Stimulated activated memory B cell treated with anti-CD40 and anti-IgM and Interleukin-4, amounts not matched to agents 10 μg/mL and 1 μg/mL and 100 μg/mL, for 72 hours (primary cell): ENCODE results near the gene STKLD1.
A peak's percentile ranks its signal among the peaks of the same experiment; 100 is the strongest.

Experiments used
- ATAC-seq: fragments of 150-1000 bp; cut with Tn5 transposase; 2 replicates; pipeline ENCODE4 v1.10.0; 2021
- H3K27ac Mint-ChIP-seq: one replicate; pipeline ENCODE4 v1.8.0; 2022; ENCODE audit warnings: mild to moderate bottlenecking, mixed read lengths
- H3K27me3 Mint-ChIP-seq: one replicate; pipeline ENCODE4 v1.8.0; 2022; ENCODE audit warnings: mixed read lengths
- H3K36me3 Mint-ChIP-seq: one replicate; pipeline ENCODE4 v1.8.0; 2022; ENCODE audit warnings: mixed read lengths
- H3K4me1 Mint-ChIP-seq: one replicate; pipeline ENCODE4 v1.8.0; 2022; ENCODE audit warnings: mixed read lengths
- H3K4me3 Mint-ChIP-seq: one replicate; pipeline ENCODE4 v1.8.0; 2022; ENCODE audit warnings: mild to moderate bottlenecking, moderate library complexity, mixed read lengths
- H3K9me3 Mint-ChIP-seq: one replicate; pipeline ENCODE4 v1.8.0; 2022; ENCODE audit warnings: mixed read lengths

The STKLD1 gene

GRCh38 chr9:133340256-133340655 is 35.9 kb upstream of the STKLD1 start:
- Mint-ChIP-seq H3K27me3 (no peaks in the 10 kb centered on the region), H3K36me3 (peaks cover 58% of the 10 kb centered on the region), H3K4me1 (peaks cover 71% of the 10 kb centered on the region), H3K27ac (peak overlapping the region; percentile 79), H3K9me3 (no peaks in the 10 kb centered on the region), H3K4me3 (no peak overlapping the region)
- ATAC-seq = peak; percentile 17

GRCh38 chr9:133340916-133341315 is 35.2 kb upstream of the STKLD1 start:
- Mint-ChIP-seq H3K4me3 (no peak overlapping the region), H3K9me3 (no peaks in the 10 kb centered on the region), H3K27ac (peak overlapping the region; percentile 79), H3K27me3 (no peaks in the 10 kb centered on the region), H3K36me3 (peaks cover 52% of the 10 kb centered on the region), H3K4me1 (peaks cover 65% of the 10 kb centered on the region)
- no peak for ATAC-seq

GRCh38 chr9:133341369-133342068 is 34.6 kb upstream of the STKLD1 start:
- no peak overlapping the region for H3K4me3 Mint-ChIP-seq
- H3K36me3 Mint-ChIP-seq = peaks cover 48% of the 10 kb centered on the region
- peaks cover 65% of the 10 kb centered on the region for H3K4me1 Mint-ChIP-seq
- H3K27me3 Mint-ChIP-seq = no peaks in the 10 kb centered on the region
- H3K9me3 Mint-ChIP-seq = no peaks in the 10 kb centered on the region
- peak overlapping the region; percentile 79 for H3K27ac Mint-ChIP-seq
- peak; percentile 62 for ATAC-seq

- no peak overlapping the region for H3K4me3 Mint-ChIP-seq
- no peaks in the 10 kb centered on the region for H3K27me3 Mint-ChIP-seq
- peaks cover 66% of the 10 kb centered on the region for H3K4me1 Mint-ChIP-seq
- H3K27ac Mint-ChIP-seq = peak overlapping the region; percentile 79
- no peak for ATAC-seq
- no peaks in the 10 kb centered on the region for H3K9me3 Mint-ChIP-seq
- peaks cover 48% of the 10 kb centered on the region for H3K36me3 Mint-ChIP-seq
These were observed 34.1 kb upstream of the STKLD1 start for GRCh38 chr9:133342069-133342406.

GRCh38 chr9:133342570-133342969 is 33.6 kb upstream of the STKLD1 start:
- H3K9me3 Mint-ChIP-seq = no peaks in the 10 kb centered on the region
- peak overlapping the region; percentile 79 for H3K27ac Mint-ChIP-seq
- H3K36me3 Mint-ChIP-seq = peaks cover 48% of the 10 kb centered on the region
- no peak overlapping the region for H3K4me3 Mint-ChIP-seq
- H3K4me1 Mint-ChIP-seq = peaks cover 65% of the 10 kb centered on the region
- ATAC-seq = no peak
- H3K27me3 Mint-ChIP-seq = no peaks in the 10 kb centered on the region

GRCh38 chr9:133344071-133344470 is 32.1 kb upstream of the STKLD1 start:
- Mint-ChIP-seq H3K4me3 (no peak overlapping the region), H3K27me3 (no peaks in the 10 kb centered on the region), H3K4me1 (peaks cover 63% of the 10 kb centered on the region), H3K27ac (no peak overlapping the region), H3K9me3 (no peaks in the 10 kb centered on the region), H3K36me3 (peaks cover 50% of the 10 kb centered on the region)
- ATAC-seq = no peak

GRCh38 chr9:133344979-133345378 is 31.2 kb upstream of the STKLD1 start:
- H3K4me1 Mint-ChIP-seq = peaks cover 63% of the 10 kb centered on the region
- H3K4me3 Mint-ChIP-seq = no peak overlapping the region
- no peaks in the 10 kb centered on the region for H3K9me3 Mint-ChIP-seq
- ATAC-seq = no peak
- no peaks in the 10 kb centered on the region for H3K27me3 Mint-ChIP-seq
- peaks cover 50% of the 10 kb centered on the region for H3K36me3 Mint-ChIP-seq
- H3K27ac Mint-ChIP-seq = no peak overlapping the region

- Mint-ChIP-seq H3K27ac (no peak overlapping the region), H3K9me3 (no peaks in the 10 kb centered on the region), H3K4me1 (peaks cover 62% of the 10 kb centered on the region), H3K4me3 (no peak overlapping the region), H3K36me3 (peaks cover 50% of the 10 kb centered on the region), H3K27me3 (no peaks in the 10 kb centered on the region)
- ATAC-seq = no peak
These were observed 30.6 kb upstream of the STKLD1 start for GRCh38 chr9:133345596-133345995.

- no peak for ATAC-seq
- H3K27me3 Mint-ChIP-seq = no peaks in the 10 kb centered on the region
- peak overlapping the region; percentile 99 for H3K27ac Mint-ChIP-seq
- peaks cover 46% of the 10 kb centered on the region for H3K36me3 Mint-ChIP-seq
- H3K4me3 Mint-ChIP-seq = peak overlapping the region; percentile 99
- peaks cover 56% of the 10 kb centered on the region for H3K4me1 Mint-ChIP-seq
- H3K9me3 Mint-ChIP-seq = no peaks in the 10 kb centered on the region
These were observed 30.0 kb upstream of the STKLD1 start for GRCh38 chr9:133346021-133346785.

- peaks cover 33% of the 10 kb centered on the region for H3K36me3 Mint-ChIP-seq
These were observed 28.6 kb upstream of the STKLD1 start for GRCh38 chr9:133347515-133347984.

GRCh38 chr9:133347985-133348717 is 28.0 kb upstream of the STKLD1 start, which contains the start of the genes MED22 and RPL7A:
MED22 (minus strand) TSS chr9:133348131; CDS start chr9:133346662, 1,469 bp downstream.
RPL7A (plus strand) TSS chr9:133348218; CDS start chr9:133348244, 26 bp downstream.
- ATAC-seq = peak; percentile 91
- Mint-ChIP-seq H3K4me1 (peaks cover 49% of the 10 kb centered on the region), H3K27me3 (no peaks in the 10 kb centered on the region), H3K4me3 (peak within 1 kb of the TSS; percentile 99), H3K36me3 (peaks cover 36% of the 10 kb centered on the region), H3K27ac (peak within 1 kb of the TSS; percentile 99), H3K9me3 (no peaks in the 10 kb centered on the region)

More at GRCh38 chr9:133347515-133347984, 28.6 kb upstream of the STKLD1 start:
- Mint-ChIP-seq H3K27me3 (no peaks in the 10 kb centered on the region), H3K9me3 (no peaks in the 10 kb centered on the region), H3K4me3 (peak overlapping the region; percentile 99), H3K4me1 (peaks cover 49% of the 10 kb centered on the region), H3K27ac (peak overlapping the region; percentile 99)
- ATAC-seq = peak; percentile 79

GRCh38 chr9:133348718-133349573 is 27.2 kb upstream of the STKLD1 start:
- H3K36me3 Mint-ChIP-seq = peaks cover 43% of the 10 kb centered on the region
- H3K27ac Mint-ChIP-seq = peak overlapping the region; percentile 99
- H3K4me1 Mint-ChIP-seq = peaks cover 56% of the 10 kb centered on the region
- H3K4me3 Mint-ChIP-seq = peak overlapping the region; percentile 99
- no peak for ATAC-seq
- H3K9me3 Mint-ChIP-seq = no peaks in the 10 kb centered on the region
- H3K27me3 Mint-ChIP-seq = no peaks in the 10 kb centered on the region

GRCh38 chr9:133349965-133350616 is 26.1 kb upstream of the STKLD1 start:
- Mint-ChIP-seq H3K36me3 (peaks cover 43% of the 10 kb centered on the region), H3K9me3 (no peaks in the 10 kb centered on the region), H3K4me3 (peak overlapping the region; percentile 99), H3K27ac (peak overlapping the region; percentile 99), H3K27me3 (no peaks in the 10 kb centered on the region), H3K4me1 (peaks cover 64% of the 10 kb centered on the region)
- ATAC-seq = no peak

GRCh38 chr9:133351526-133351907 is 24.6 kb upstream of the STKLD1 start:
- no peak for ATAC-seq
- H3K4me3 Mint-ChIP-seq = no peak overlapping the region
- H3K27me3 Mint-ChIP-seq = no peaks in the 10 kb centered on the region
- H3K4me1 Mint-ChIP-seq = peaks cover 61% of the 10 kb centered on the region
- no peaks in the 10 kb centered on the region for H3K9me3 Mint-ChIP-seq
- peaks cover 43% of the 10 kb centered on the region for H3K36me3 Mint-ChIP-seq
- no peak overlapping the region for H3K27ac Mint-ChIP-seq
